NCI-H1105 (cell line): ENCODE results near the gene GATA5.

Experiments used
- DNase-seq: peaks from one replicate; lab custom pipeline; 2025; lab: John Stamatoyannopoulos, UW

Gene GATA5

DNA sequence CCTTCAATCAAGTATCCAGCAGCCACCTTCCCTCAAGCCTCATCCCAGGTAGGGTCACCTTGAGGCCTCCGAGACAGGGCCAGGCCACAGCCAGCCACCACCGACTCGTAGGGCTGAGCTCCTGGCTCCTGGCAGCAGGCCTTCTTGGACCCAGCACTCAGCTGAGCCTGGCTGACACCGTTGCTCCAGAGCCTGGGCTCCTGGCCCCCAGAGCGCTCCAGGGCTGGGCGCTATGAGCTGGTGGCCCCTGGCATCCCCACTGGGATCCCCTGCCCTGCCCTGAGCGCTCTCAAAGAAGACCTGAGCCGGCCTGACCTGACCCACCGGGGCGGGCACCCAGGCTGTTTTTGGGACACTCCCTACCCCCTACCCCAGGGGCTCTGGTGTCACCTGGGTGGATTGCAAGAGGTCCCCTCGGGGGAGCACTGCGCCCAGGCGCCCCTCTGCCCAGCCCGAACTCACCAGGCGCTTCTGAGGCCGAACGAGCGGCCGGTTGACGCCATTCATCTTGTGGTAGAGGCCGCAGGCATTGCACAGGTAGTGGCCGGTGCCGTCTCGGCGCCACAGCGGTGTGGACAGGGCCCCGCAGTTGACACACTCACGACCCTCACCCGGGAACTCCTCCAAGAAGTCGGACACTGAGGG, 2.7 kb downstream of the GATA5 start:
- no peak for DNase-seq

DNA sequence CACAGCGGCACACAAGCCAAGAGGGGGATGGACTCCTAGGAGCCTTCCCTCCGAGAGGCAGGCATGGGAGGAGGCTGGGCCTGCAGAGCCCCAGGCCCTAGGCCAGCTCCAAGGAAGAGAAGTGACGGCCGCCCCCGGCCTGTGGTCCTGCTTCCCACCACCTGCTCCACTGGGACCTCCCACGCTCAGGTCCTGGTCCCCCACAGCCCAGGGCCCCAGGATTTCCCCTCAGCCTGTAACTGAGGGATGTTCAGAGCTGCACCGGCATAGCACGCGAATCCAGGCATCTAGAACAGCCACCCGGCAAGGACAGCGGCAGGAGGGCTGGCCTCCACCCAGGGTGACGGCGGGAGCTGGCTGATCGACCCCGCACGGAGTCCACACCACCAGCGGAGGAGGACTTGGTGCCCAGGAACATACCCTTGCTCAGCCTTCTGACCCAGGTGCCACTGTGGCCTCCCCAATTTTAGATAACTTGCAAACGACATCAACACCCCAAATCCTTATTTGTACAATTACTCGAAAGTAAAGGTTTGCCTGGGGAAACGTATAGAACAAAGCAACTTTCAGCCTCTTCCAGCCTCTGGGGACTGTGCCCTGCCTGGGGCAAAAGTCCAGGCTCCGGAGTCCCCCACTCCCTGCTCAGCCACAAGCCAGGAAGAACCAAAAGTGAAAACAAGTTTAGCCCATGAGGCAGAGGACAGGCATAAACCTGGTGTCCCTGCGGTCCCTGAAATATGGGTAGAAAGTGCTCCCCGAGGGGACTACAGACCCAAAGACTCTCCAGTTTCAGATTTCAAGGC, 3.5 kb downstream of the GATA5 start:
- no peak for DNase-seq

DNA sequence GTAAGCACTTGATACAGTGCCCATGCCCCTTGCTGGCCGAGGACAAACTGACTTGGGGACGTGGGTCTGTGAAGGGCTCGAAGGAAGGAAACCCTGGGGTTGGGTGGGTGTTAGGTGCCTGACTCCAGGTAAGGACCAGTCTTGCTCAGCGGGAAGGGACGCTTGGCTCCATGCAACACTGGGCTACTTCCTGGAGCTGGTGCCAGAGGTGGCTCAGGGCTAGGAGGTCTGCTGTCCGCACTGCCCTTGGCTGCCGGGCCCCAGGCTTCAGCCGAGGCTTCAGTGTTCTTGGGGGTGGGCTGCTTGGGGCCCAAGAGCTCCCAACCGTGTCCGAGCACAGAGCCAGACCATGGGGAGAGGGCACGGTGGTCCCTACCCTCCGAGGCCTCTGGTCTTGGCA, 5.3 kb downstream of the GATA5 start:
- DNase-seq = no peak

- DNase-seq = no peak
Observed at GRCh38 chr20:62470001-62470400, 5.8 kb downstream of the GATA5 start.

- no peak for DNase-seq
Observed at GRCh38 chr20:62469352-62469751, 6.4 kb downstream of the GATA5 start.

GRCh38 chr20:62466806-62467537, 8.8 kb downstream of the GATA5 start:
- no peak for DNase-seq

- DNase-seq = no peak
Observed at GRCh38 chr20:62466072-62466760, 9.6 kb downstream of the GATA5 start.

DNA sequence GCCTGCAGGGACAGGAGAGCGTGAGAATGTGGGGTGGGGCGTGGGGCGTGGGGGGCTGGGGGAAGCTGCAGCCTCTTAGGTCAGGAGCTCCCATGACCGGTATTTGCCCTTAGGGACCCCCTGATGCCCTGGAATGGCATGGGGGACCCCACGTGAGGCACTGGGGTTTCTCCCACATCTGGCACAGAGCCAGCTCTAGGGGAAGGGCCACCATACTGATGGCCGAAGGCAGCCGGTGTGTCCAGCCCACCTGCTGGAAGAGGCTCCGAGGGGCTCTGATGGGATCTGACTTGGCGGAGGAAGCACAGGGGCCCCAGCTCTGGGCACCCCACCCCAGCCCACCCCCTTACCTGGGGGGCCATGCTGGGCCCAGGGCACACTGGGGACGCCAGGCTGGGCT, 10.8 kb downstream of the GATA5 start:
- no peak for DNase-seq

GRCh38 chr20:62464425-62464770, 11.4 kb downstream of the GATA5 start:
- no peak for DNase-seq

DNA sequence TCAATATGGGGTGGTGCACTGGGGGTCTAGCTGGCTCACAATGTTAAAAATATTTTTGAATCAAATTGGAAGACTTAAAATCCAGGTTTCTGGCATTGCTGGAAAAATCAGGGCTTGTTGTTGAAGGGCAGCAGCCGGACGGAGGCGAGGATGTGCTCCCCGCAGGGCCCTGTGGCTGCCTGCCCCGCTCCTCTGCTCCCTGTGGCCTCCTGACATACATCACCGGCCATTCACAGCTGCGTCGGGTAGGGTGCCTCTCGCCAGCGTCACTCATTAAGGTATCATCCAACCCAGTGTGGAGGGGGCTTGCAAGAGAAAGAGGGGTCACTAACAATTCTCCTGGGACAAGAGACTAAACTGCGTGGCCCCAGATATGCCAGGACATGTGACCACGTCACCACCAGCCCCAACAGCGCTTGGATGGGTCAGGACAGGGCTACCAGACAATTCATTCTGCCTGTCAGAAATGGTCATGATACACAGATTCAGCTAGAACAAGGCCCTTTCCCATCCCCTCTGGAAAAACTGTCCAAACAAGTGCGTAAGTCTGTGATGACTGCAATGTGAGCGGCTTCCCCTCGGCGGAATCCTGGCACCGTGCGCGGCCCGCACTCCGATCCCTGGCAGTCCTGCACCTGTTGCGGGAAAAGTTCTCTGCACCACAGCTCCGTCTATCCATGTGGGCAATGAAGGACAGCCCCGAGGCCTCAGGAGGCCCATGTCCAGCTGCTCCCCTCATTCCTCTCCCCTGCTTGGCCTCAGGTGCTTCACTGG, 12.0 kb downstream of the GATA5 start:
- DNase-seq = no peak

DNA sequence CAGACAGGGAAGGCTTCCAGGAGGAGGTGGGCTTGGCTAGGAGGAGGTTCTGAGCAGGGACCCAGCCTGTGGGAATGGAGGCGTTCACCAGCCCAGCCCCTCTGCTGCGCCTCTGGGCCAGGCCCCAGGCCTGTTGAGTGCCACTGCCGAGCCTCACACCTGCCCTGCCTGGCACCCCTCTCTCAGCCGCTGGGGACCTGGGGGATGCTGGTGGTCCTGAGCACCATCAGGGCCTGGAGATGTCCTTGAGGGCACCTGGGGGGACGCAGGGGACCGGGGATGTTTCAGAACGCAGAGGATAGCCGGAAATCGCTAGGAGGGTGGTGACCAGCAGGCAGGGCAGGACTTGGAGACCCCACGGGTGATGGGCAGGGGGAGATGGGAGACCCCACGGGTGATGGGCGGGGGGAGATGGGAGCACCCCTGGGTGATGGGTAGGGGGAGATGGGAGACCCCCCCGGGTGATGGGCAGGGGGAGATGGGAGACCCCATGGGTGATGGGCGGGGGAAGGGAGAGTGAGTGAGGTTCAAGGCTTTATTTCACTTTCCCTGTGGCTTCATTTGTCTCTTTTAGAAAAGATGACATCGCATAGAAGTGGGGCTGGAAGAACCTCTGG, 12.7 kb downstream of the GATA5 start:
- DNase-seq = no peak

GRCh38 chr20:62461834-62462233, 14.0 kb downstream of the GATA5 start:
- no peak for DNase-seq

GRCh38 chr20:62461157-62461556, 14.6 kb downstream of the GATA5 start:
- DNase-seq = no peak

DNA sequence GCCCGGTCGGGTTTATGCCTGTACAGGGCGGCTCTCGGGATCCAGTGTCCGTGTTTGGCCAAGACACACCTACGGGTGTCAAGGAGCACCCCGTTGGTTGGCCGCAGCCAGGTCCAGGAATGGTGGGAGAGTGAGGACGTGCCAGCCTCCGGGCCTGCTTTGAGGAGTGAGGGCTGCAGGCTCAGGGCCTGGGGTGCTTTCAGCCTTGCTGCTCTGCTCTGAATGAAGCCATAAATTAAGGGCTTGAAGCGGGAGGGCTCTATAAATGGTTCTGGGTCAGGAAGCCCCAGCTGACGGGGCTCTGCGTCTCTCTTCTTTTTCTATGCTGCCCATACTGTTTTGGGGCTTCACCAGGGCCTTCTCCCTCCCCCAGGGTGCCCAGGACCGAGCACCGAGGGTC, 15.1 kb downstream of the GATA5 start:
- no peak for DNase-seq

- DNase-seq = no peak
Observed at GRCh38 chr20:62459488-62459887, 16.3 kb downstream of the GATA5 start.

DNA sequence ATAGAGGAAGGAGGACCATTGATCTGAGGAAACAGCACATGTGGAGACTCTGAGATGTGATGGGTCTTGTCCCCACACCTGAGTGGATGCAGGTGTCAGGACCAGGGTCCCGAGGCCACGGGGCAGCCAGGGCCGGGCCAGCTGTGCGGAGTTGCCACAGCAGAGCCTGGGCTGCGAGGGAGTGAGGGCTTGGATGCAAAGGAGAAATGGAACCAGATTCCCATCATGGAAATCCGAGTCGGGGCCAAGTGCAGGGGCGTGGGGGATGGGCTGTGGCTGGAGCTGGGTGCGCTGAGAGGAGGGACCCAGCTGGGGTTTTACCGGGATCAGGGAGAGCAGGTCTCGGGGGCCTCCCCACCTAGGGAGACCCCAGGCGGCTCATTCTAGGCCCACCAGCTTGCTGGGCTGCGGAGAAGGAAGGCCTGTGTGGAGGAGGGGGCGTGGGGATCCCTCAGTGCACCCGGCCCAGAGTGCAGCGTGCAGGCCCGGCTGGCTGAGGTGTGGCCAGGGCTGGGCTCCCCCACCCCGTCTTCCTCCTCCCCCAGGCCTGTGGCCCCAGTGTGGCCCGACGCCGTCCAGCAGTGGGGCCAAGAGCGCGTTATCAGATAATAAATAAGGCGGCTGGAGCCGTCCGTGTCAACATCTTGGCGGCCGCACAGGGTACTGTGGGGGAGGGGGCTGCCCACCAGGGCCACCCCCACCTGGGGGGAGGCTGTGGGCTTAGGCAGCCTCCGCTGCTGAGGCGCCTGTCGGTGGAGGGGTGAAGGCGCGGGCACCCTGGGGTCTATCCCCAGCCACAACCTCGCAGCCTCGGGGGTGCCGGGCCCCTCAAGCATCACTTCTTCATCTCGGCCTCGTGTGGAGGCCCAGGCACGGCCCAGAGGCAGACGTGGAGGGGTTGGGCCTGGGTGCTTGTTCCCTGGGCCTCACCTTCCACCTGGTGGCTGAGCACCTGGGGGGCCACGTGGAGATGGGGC, 17.2 kb downstream of the GATA5 start:
- no peak for DNase-seq

DNA sequence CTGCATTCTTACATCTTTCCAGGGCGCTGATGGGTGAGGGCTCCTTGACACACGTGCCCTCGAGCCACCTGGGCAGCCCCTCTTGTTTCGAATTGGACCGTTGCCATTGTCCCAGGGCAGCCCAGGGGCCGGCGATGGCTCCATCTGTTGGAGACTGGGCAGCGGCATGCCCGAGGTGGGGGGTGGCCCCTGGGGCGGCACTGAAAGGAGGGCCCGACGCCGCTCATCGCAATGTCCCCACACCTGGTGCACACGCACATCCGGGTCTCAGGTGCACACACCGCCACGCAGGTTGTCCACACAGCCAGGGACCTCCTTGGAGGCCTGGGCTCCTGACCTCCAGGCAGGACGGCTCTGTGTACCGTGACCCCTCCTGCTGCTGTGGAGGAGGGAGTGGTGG, 18.0 kb downstream of the GATA5 start:
- DNase-seq = no peak

- DNase-seq = no peak
Observed at GRCh38 chr20:62457098-62457497, 18.7 kb downstream of the GATA5 start.

- no peak for DNase-seq
Observed at GRCh38 chr20:62455929-62456328, 19.9 kb downstream of the GATA5 start.
